Loucy (cell line): ENCODE data around the gene PTPRN2.

Experiments
- H2AFZ ChIP-seq: fragments of 200-600 bp; sonication (generic); 2 replicates; pipeline ENCODE4 v1.6.0; 2016; ENCODE audit warnings: antibody characterized with exemption, mild to moderate bottlenecking, low read length, moderate library complexity
- H3F3A ChIP-seq: fragments of 200-600 bp; 2 replicates; pipeline ENCODE4 v1.6.0; 2016; ENCODE audit warnings: antibody characterized with exemption, low read depth, mild to moderate bottlenecking
- H3K27me3 ChIP-seq: fragments of 200-600 bp; sonication (generic); 2 replicates; pipeline ENCODE4 v1.6.1; 2014; ENCODE audit warnings: low read length, mild to moderate bottlenecking; ENCODE audit not compliant: insufficient read depth, poor library complexity, severe bottlenecking
- H3K36me3 ChIP-seq: fragments of 200-600 bp; sonication (generic); 2 replicates; pipeline ENCODE4 v1.6.1; 2016; ENCODE audit warnings: low read length; ENCODE audit not compliant: insufficient read depth
- H3K4me1 ChIP-seq: fragments of 200-600 bp; sonication (generic); 2 replicates; pipeline ENCODE4 v1.5.1; 2014; ENCODE audit warnings: low read length, mild to moderate bottlenecking; ENCODE audit not compliant: insufficient read depth, poor library complexity, severe bottlenecking
- H3K4me2 ChIP-seq: fragments of 200-600 bp; sonication (generic); 2 replicates; pipeline ENCODE4 v1.6.0; 2014; ENCODE audit warnings: antibody characterized with exemption, low read length, low read depth, mild to moderate bottlenecking; ENCODE audit not compliant: poor library complexity, severe bottlenecking
- H3K4me3 ChIP-seq: fragments of 200-600 bp; sonication (generic); 2 replicates; pipeline ENCODE4 v1.5.1; 2014; ENCODE audit warnings: low read length, mild to moderate bottlenecking, mixed read lengths; ENCODE audit not compliant: poor library complexity, severe bottlenecking
- H3K79me2 ChIP-seq: fragments of 200-600 bp; sonication (generic); 2 replicates; pipeline ENCODE4 v1.6.1; 2014; ENCODE audit warnings: low read length; ENCODE audit not compliant: insufficient read depth
- H3K9ac ChIP-seq: fragments of 200-600 bp; sonication (generic); 2 replicates; pipeline ENCODE4 v1.6.0; 2014; ENCODE audit warnings: mild to moderate bottlenecking, low read depth, low read length, moderate library complexity; ENCODE audit not compliant: poor library complexity, severe bottlenecking
- H3K9me2 ChIP-seq: fragments of 200-600 bp; sonication (generic); replicated peaks from 2 replicates; pipeline ENCODE4 v1.6.1; 2016; ENCODE audit warnings: low read depth, low read length, mixed read lengths
- H3K9me3 ChIP-seq: fragments of 200-600 bp; sonication (generic); 2 replicates; pipeline ENCODE4 v1.6.1; 2014; ENCODE audit warnings: mild to moderate bottlenecking, antibody characterized with exemption, low read length, low read depth; ENCODE audit not compliant: insufficient read depth
- H4K20me1 ChIP-seq: fragments of 200-600 bp; sonication (generic); 2 replicates; pipeline ENCODE4 v1.6.0; 2014; ENCODE audit warnings: antibody characterized with exemption, low read length, mild to moderate bottlenecking; ENCODE audit not compliant: insufficient read depth, poor library complexity, severe bottlenecking
- CTCF ChIP-seq: fragments of 200-600 bp; sonication (generic); conservative IDR thresholded peaks from 2 replicates; pipeline ENCODE4 v1.5.1; 2014; ENCODE audit warnings: mild to moderate bottlenecking, antibody characterized with exemption, low read length
- EZH2phosphoT487 ChIP-seq: fragments of 200-600 bp; IDR thresholded peaks from 2 replicates; pipeline ENCODE4 v1.6.1; 2018; ENCODE audit warnings: antibody characterized with exemption, mild to moderate bottlenecking, moderate library complexity, borderline replicate concordance

Gene PTPRN2

GRCh38 chr7:158369866-158370265, 217.8 kb downstream of the PTPRN2 start:
- no peak for TF ChIP-seq EZH2phosphoT487
- TF ChIP-seq CTCF, result no peak
- no peak overlapping the region for H3K9ac ChIP-seq
- no peaks in the 10 kb centered on the region for H3K36me3 ChIP-seq
- no peaks in the 10 kb centered on the region for H3K4me1 ChIP-seq
- no peaks in the 10 kb centered on the region for H3K27me3 ChIP-seq
- H2AFZ ChIP-seq, result no peak overlapping the region
- no peaks in the 10 kb centered on the region for H3K9me2 ChIP-seq
- no peak overlapping the region for H3K4me2 ChIP-seq
- H4K20me1 ChIP-seq, result no peaks in the 10 kb centered on the region
- peaks cover 16% of the 10 kb centered on the region; the same call in 1 of the 2 replicates for H3K9me3 ChIP-seq
- no peak overlapping the region for H3K4me3 ChIP-seq
- no peaks in the 10 kb centered on the region for H3F3A ChIP-seq
- H3K79me2 ChIP-seq, result no peaks in the 10 kb centered on the region

GRCh38 chr7:158369290-158369689, 218.3 kb downstream of the PTPRN2 start:
- H2AFZ ChIP-seq, result no peak overlapping the region
- H3K4me1 ChIP-seq, result no peaks in the 10 kb centered on the region
- H3K4me2 ChIP-seq, result no peak overlapping the region
- H3K9me2 ChIP-seq, result no peaks in the 10 kb centered on the region
- H3F3A ChIP-seq, result no peaks in the 10 kb centered on the region
- no peak for TF ChIP-seq EZH2phosphoT487
- no peak for TF ChIP-seq CTCF
- no peaks in the 10 kb centered on the region for H4K20me1 ChIP-seq
- H3K9me3 ChIP-seq, result peaks cover 12% of the 10 kb centered on the region; the same call in 1 of the 2 replicates
- H3K4me3 ChIP-seq, result no peak overlapping the region
- no peak overlapping the region for H3K9ac ChIP-seq
- no peaks in the 10 kb centered on the region for H3K79me2 ChIP-seq
- no peaks in the 10 kb centered on the region for H3K27me3 ChIP-seq
- H3K36me3 ChIP-seq, result no peaks in the 10 kb centered on the region

GRCh38 chr7:158368449-158368848, 219.2 kb downstream of the PTPRN2 start:
- H4K20me1 ChIP-seq, result no peaks in the 10 kb centered on the region
- H3K4me2 ChIP-seq, result no peak overlapping the region
- no peaks in the 10 kb centered on the region for H3F3A ChIP-seq
- no peak overlapping the region for H2AFZ ChIP-seq
- H3K36me3 ChIP-seq, result no peaks in the 10 kb centered on the region
- H3K79me2 ChIP-seq, result no peaks in the 10 kb centered on the region
- H3K27me3 ChIP-seq, result no peaks in the 10 kb centered on the region
- no peak overlapping the region for H3K9ac ChIP-seq
- TF ChIP-seq CTCF, result no peak
- peaks cover 8% of the 10 kb centered on the region; the same call in 1 of the 2 replicates for H3K9me3 ChIP-seq
- H3K9me2 ChIP-seq, result no peaks in the 10 kb centered on the region
- H3K4me3 ChIP-seq, result no peak overlapping the region
- H3K4me1 ChIP-seq, result no peaks in the 10 kb centered on the region
